ENCODE measurements around the gene CDK15. TPM values are rescaled to one million over a fixed set of nuclear protein-coding genes. Genes with fewer than 3 reads are reported as not detected.
A peak's percentile ranks its signal among the peaks of the same experiment; 100 is the strongest.

CDK15 gene
- total RNA-seq, 1 donor = 3.5 TPM

DNA sequence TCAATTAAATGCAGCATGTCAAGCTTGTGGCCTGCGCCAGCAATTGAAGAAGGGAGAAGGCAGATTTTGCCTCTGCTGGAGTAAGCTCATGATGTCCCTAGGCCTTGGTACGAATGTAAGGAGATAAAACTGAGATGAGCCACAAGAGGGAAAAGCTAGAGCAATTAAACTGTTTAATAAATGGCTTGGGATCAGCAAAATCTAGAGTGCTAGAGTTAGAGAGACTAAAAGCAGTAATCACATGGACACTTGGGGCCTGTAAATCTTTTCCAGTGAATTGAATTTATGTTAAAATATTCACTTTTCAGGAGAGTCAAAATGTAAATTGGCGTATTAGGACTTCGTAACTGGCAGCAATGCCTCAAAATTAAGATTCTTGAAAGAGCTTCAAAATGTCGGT lies 86.2 kb downstream of the CDK15 start:
- TF ChIP-seq CTCF (IDR thresholded peaks at IDR 0.05; ENCODE audit: insufficient read depth, low read depth, low read length) = no peak
- no peak for DNase-seq (ENCODE audit: low read depth)

GRCh38 chr2:201900362-201900761 lies 94.0 kb downstream of the CDK15 start:
- no peak for TF ChIP-seq CTCF (IDR thresholded peaks at IDR 0.05; ENCODE audit: insufficient read depth, low read depth, low read length)
- H3K4me3 ChIP-seq (ENCODE audit: low read depth, low read length) = no peak overlapping the region
- no peak for DNase-seq (ENCODE audit: low read depth)

More for the DNA sequence above, 86.2 kb downstream of the CDK15 start:
- no peak overlapping the region for H3K4me3 ChIP-seq (ENCODE audit: low read depth, low read length)

- no peak for TF ChIP-seq CTCF (IDR thresholded peaks at IDR 0.05; ENCODE audit: insufficient read depth, low read depth, low read length)
- DNase-seq (ENCODE audit: low read depth) = no peak
- H3K4me3 ChIP-seq (ENCODE audit: low read depth, low read length) = no peak overlapping the region
These were observed 95.4 kb downstream of the CDK15 start for GRCh38 chr2:201901786-201902185.

GRCh38 chr2:201904538-201905420 lies 98.4 kb downstream of the CDK15 start:
- no peak overlapping the region for H3K4me3 ChIP-seq (ENCODE audit: low read depth, low read length)
- no peak for DNase-seq (ENCODE audit: low read depth)
- no peak for TF ChIP-seq CTCF (IDR thresholded peaks at IDR 0.05; ENCODE audit: insufficient read depth, low read depth, low read length)

- TF ChIP-seq CTCF (IDR thresholded peaks at IDR 0.05; ENCODE audit: insufficient read depth, low read depth, low read length) = no peak
- peak; percentile 25 for DNase-seq (ENCODE audit: low read depth)
These were observed 100.6 kb downstream of the CDK15 start for GRCh38 chr2:201906777-201907562.

GRCh38 chr2:201907563-201907881 lies 101.2 kb downstream of the CDK15 start:
- DNase-seq (ENCODE audit: low read depth) = no peak
- H3K4me3 ChIP-seq (ENCODE audit: low read depth, low read length) = no peak overlapping the region
- no peak for TF ChIP-seq CTCF (IDR thresholded peaks at IDR 0.05; ENCODE audit: insufficient read depth, low read depth, low read length)

More at GRCh38 chr2:201906777-201907562, 100.6 kb downstream of the CDK15 start:
- no peak overlapping the region for H3K4me3 ChIP-seq (ENCODE audit: low read depth, low read length)

Measured in fibroblast of villous mesenchyme (primary cell).